HepG2 (cell line): Measurements from ENCODE around the gene ADRA1B. TPM values are rescaled to one million over a fixed set of nuclear protein-coding genes. Genes with fewer than 3 reads are reported as not detected.

ENCODE experiments used
- ATAC-seq: fragments of 200-7000 bp; cut with Tn5 transposase; 3 replicates; pipeline ENCODE4 v1.9.1; 2020; ENCODE audit warnings: mild to moderate bottlenecking, moderate library complexity
- BruUV-seq: library from RNA; stranded (reverse); fragments of 400-500 nt; replicated peaks from 2 replicates; lab custom pipeline; 2021; lab: Mats Ljungman, UMichigan
- CTCF ChIA-PET: fragments of 300-600 bp; formaldehyde crosslinking; extraction: SDS; loops from one replicate; lab custom pipeline; 2021; ENCODE audit warnings: low total read pairs, inconsistent platforms, low intra/inter-chr PET ratio; lab: Yijun Ruan, JAX
- POLR2A ChIA-PET: fragments of 350-600 bp; sonication (Branson Sonifier 250); formaldehyde crosslinking; loops from one replicate; lab custom pipeline; 2020; ENCODE audit warnings: antibody characterized with exemption, inconsistent platforms; lab: Yijun Ruan, JAX
- DNase-seq: peaks from one replicate; pipeline ENCODE4 v3.0.0-alpha.2; 2015; ENCODE audit warnings: low spot score
- FAIRE-seq: peaks from 3 replicates; lab custom pipeline; 2011; peaks lifted over from hg19 to GRCh38; lab: Jason Lieb, UNC
- H2AFZ ChIP-seq: one replicate; pipeline ENCODE4 v1.6.1; 2011; ENCODE audit warnings: low read length, inconsistent platforms
- H3K27ac ChIP-seq: fragments of 300-600 bp; 3 replicates; pipeline ENCODE4 v1.8.0; 2011; ENCODE audit warnings: mixed run types, mild to moderate bottlenecking, mixed read lengths, low read length, inconsistent platforms; ENCODE audit not compliant: insufficient read depth; ENCODE audit errors: extremely low read length
- H3K27me3 ChIP-seq, 2 experiments: fragments of 200-600 bp in 1 of 2; 2 replicates in 1 of 2; 3 replicates in 1 of 2; pipeline versions ENCODE4 v1.6.0 to v1.8.0; 2011; ENCODE audit warnings: low read length in 2 of 2, mild to moderate bottlenecking in 2 of 2, moderate library complexity in 2 of 2, inconsistent platforms in 1 of 2; ENCODE audit not compliant: insufficient read depth in 2 of 2, control insufficient read depth in 1 of 2
- H3K36me3 ChIP-seq, 2 experiments: fragments of 200-600 bp in 1 of 2; replicated peaks in 1 of 2; 2 replicates in 1 of 2; 3 replicates in 1 of 2; pipeline versions ENCODE4 v1.5.1 to v1.8.0; 2011; ENCODE audit warnings: low read length in 2 of 2, inconsistent platforms in 1 of 2; ENCODE audit not compliant: insufficient read depth in 2 of 2, control insufficient read depth in 1 of 2
- H3K4me1 ChIP-seq: 2 replicates; pipeline ENCODE4 v1.5.1; 2012; ENCODE audit warnings: low read length, inconsistent platforms; ENCODE audit not compliant: insufficient read depth
- H3K4me2 ChIP-seq: 2 replicates; pipeline ENCODE4 v1.6.0; 2011; ENCODE audit warnings: low read depth, low read length, inconsistent platforms
- H3K4me3 ChIP-seq, 3 experiments: fragments of 200-600 bp in 1 of 3; sonication (generic), shearing (Covaris generic) in 1 of 3; replicated peaks in 1 of 3; 2 replicates each; pipeline ENCODE4 v1.5.1; 2011 to 2016; ENCODE audit warnings: low read length in 3 of 3, inconsistent platforms in 2 of 3, low read depth in 2 of 3, mild to moderate bottlenecking in 2 of 3, control low read depth in 1 of 3, mixed read lengths in 1 of 3; ENCODE audit not compliant: insufficient read depth in 1 of 3
- H3K79me2 ChIP-seq: one replicate; pipeline ENCODE4 v1.6.1; 2011; ENCODE audit warnings: low read length, inconsistent platforms; ENCODE audit not compliant: insufficient read depth
- H3K9ac ChIP-seq: 2 replicates; pipeline ENCODE4 v1.6.0; 2011; ENCODE audit warnings: mild to moderate bottlenecking, low read depth, low read length, inconsistent platforms; ENCODE audit not compliant: insufficient read depth
- H3K9me3 ChIP-seq: 2 replicates; pipeline ENCODE4 v1.5.1; 2012; ENCODE audit warnings: mild to moderate bottlenecking, low read length
- H4K20me1 ChIP-seq: 2 replicates; pipeline ENCODE4 v1.6.0; 2011; ENCODE audit warnings: inconsistent platforms, mild to moderate bottlenecking, low read length, moderate library complexity; ENCODE audit not compliant: insufficient read depth
- ARID4A ChIP-seq: sonication (generic); formaldehyde crosslinking; IDR thresholded peaks from 2 replicates; pipeline ENCODE4 v1.5.0; 2020; ENCODE audit warnings: mild to moderate bottlenecking, missing genetic modification reagents, borderline replicate concordance
- ARNTL ChIP-seq: sonication (generic); formaldehyde crosslinking; IDR thresholded peaks from 2 replicates; pipeline ENCODE4 v1.4.0; 2020; ENCODE audit warnings: mild to moderate bottlenecking, missing genetic modification reagents
- CC2D1A ChIP-seq: sonication (generic); formaldehyde crosslinking; IDR thresholded peaks from 2 replicates; pipeline ENCODE4 v1.8.1; 2023; ENCODE audit warnings: mild to moderate bottlenecking, missing genetic modification reagents
- DR1 ChIP-seq: sonication (generic); formaldehyde crosslinking; IDR thresholded peaks from 2 replicates; pipeline ENCODE4 v1.8.0; 2021; ENCODE audit warnings: mild to moderate bottlenecking, missing genetic modification reagents, inconsistent platforms
- E2F1 ChIP-seq: sonication (generic); formaldehyde crosslinking; IDR thresholded peaks from 2 replicates; pipeline ENCODE4 v1.5.0; 2020; ENCODE audit warnings: missing genetic modification reagents
- ELF3 ChIP-seq: IDR thresholded peaks from 2 replicates; pipeline ENCODE4 v1.6.1; 2016; ENCODE audit warnings: missing genetic modification reagents, missing compliant biosample characterization
- GMEB2 ChIP-seq: IDR thresholded peaks from 2 replicates; pipeline ENCODE4 v1.6.1; 2016; ENCODE audit warnings: missing biosample characterization, missing genetic modification reagents, low read depth
- KLF11 ChIP-seq: IDR thresholded peaks from 2 replicates; pipeline ENCODE4 v1.6.1; 2016; ENCODE audit warnings: missing compliant biosample characterization
- TERF1 ChIP-seq: sonication (generic); formaldehyde crosslinking; IDR thresholded peaks from 2 replicates; pipeline ENCODE4 v1.8.0; 2022; ENCODE audit warnings: mild to moderate bottlenecking, missing genetic modification reagents, moderate library complexity
- ZBED4 ChIP-seq: sonication (generic); formaldehyde crosslinking; IDR thresholded peaks from 2 replicates; pipeline ENCODE4 v1.4.0; 2020; ENCODE audit warnings: missing genetic modification reagents, borderline replicate concordance
- ZNF124 ChIP-seq: sonication (generic); formaldehyde crosslinking; IDR thresholded peaks from 2 replicates; pipeline ENCODE4 v1.4.0; 2020; ENCODE audit warnings: missing genetic modification reagents
- ZNF614 ChIP-seq: IDR thresholded peaks from 2 replicates; pipeline ENCODE4 v1.6.1; 2018; ENCODE audit warnings: missing biosample characterization, missing genetic modification reagents, inconsistent platforms, borderline replicate concordance
- ZNF781 ChIP-seq: sonication (generic); formaldehyde crosslinking; IDR thresholded peaks from 2 replicates; pipeline ENCODE4 v1.5.1; 2020; ENCODE audit warnings: borderline replicate concordance, mild to moderate bottlenecking, missing genetic modification reagents; ENCODE audit errors: not compliant biosample characterization
- WGBS: methylation state at CpG from one replicate; pipeline ENCODE4 v1.1.6; 2017; ENCODE audit warnings: low lambda C conversion rate; 5-methylcytosine and 5-hydroxymethylcytosine counted together
- in situ Hi-C: cut with HindIII; loops from 2 replicates; pipeline ENCODE4 v1.10.0; 2017; ENCODE audit warnings: low pct_unique_long_range_greater_than_20kb; ENCODE audit not compliant: extremely low pct_ligation_motif_present
- intact Hi-C: fragments of 100-400 bp; cut with micrococcal nuclease; formaldehyde crosslinking; loops from one replicate; pipeline ENCODE4 v1.10.0; 2022; ENCODE audit not compliant: unreplicated experiment
- polyA plus RNA-seq, 8 experiments: library from polyadenylated mRNA; depleted of rRNA in 3 of 8; stranded (reverse) in 7 of 8; unstranded in 1 of 8; fragments of >200 nt; fragmentation: Illumina TruSeq in 4 of 8; extraction: Trizol in 4 of 8; gene quantifications; 2 replicates each; pipeline versions ENCODE4 v1.2.1 to v1.2.3, GENCODE V29; 2011 to 2016; ENCODE audit warnings: low read depth in 4 of 8, missing spikeins in 1 of 8, mixed read lengths in 1 of 8; ENCODE audit not compliant: insufficient read depth in 1 of 8
- total RNA-seq, 5 experiments: library from RNA; depleted of rRNA; stranded (reverse); fragments of >200 nt; fragmentation: Illumina TruSeq; extraction: Trizol; gene quantifications; 2 replicates each; pipeline ENCODE4 v1.2.3, GENCODE V29; 2016; ENCODE audit warnings: low read depth in 1 of 5

ADRA1B gene
- total and polyA plus RNA-seq, 2 of the 13 experiments (the other 11 are each of a cell fraction or from before 2014, with no cell fraction given) = not detected

- no peak overlapping the region for H3K27ac ChIP-seq
- H3K4me1 ChIP-seq = no peaks in the 10 kb centered on the region
- H3K4me2 ChIP-seq = no peak overlapping the region
- peaks cover 0 to 5% of the 10 kb centered on the region in 2 experiments; a peak in 2 of 5 replicates for H3K27me3 ChIP-seq
- BruUV-seq = no TSS peak
- 0% methylated on average over 3 of the region's 3 CpGs for WGBS
- ChIA-PET CTCF (no interaction called here), POLR2A (no interaction called here)
- no peak for DNase-seq
- no peak for FAIRE-seq
- intact Hi-C loops (no loop called here), in situ Hi-C loops (no loop called here)
- H3K79me2 ChIP-seq = no peaks in the 10 kb centered on the region
- H3K36me3 ChIP-seq = no peaks in the 10 kb centered on the region
- H2AFZ ChIP-seq = no peak overlapping the region
- no peaks in the 10 kb centered on the region for H4K20me1 ChIP-seq
- H3K4me3 ChIP-seq = no peak overlapping the region
- ATAC-seq = no peak
- H3K9ac ChIP-seq = no peak overlapping the region
- no peaks in the 10 kb centered on the region for H3K9me3 ChIP-seq
- TF ChIP-seq ELF3 (CRISPR knock-in tag) (no peak), TERF1 (CRISPR knock-in tag) (no peak), E2F1 (CRISPR knock-in tag) (no peak), ZNF781 (CRISPR knock-in tag) (no peak), ZBED4 (CRISPR knock-in tag) (no peak), CC2D1A (CRISPR knock-in tag) (no peak), GMEB2 (CRISPR knock-in tag) (no peak), ZNF614 (CRISPR knock-in tag) (no peak), ZNF124 (CRISPR knock-in tag) (no peak), DR1 (CRISPR knock-in tag) (no peak), ARNTL (CRISPR knock-in tag) (no peak), ARID4A (CRISPR knock-in tag) (no peak), KLF11 (CRISPR knock-in tag) (no peak)
Observed at GRCh38 chr5:159906943-159907342, 9.3 kb upstream of the ADRA1B start.
